HG03457 (cell line): ENCODE results near the gene SRCAP.

ENCODE experiments used
- ATAC-seq: cut with Tn5 transposase; IDR thresholded peaks from one replicate; pipeline ENCODE4 v1.9.1; 2021; ENCODE audit warnings: moderate number of reproducible peaks; ENCODE audit not compliant: unreplicated experiment

Gene SRCAP

DNA sequence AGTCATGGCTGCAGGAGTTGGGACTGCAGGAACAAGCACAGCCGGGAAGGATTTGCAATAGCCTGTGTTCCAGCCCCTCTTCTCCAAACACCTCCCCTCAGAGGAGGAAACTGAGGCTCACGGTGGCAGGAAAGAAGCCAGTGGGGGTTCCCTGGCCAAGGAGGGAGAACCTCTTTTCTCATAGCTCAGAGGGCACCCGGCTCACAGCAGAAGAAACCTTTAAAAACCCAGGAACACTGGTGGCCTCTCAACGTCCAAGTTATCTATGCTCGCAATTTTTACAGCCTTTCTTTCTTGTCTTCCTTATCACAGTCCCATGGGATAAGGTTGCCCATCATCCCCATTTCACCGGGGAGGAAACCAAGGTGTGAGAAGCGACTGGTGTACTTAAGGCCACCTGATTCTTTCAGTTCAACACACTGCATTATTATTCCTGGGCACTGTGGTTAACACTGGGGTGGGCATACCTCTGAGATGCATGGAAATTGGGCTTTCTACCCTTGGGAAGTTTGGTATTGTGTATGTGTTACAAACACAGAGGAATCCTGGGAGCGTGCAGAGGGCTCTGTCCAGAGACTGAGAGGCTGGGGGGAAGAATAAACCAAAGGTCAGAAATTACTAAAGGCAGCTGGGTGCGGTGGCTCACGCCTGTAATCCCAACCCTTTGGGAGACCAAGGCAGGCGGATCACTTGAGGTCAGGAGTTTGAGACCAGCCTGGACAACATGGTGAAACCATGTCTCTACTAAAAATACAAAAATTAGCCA, 88.8 kb downstream of the SRCAP start:
- ATAC-seq: no peak
